Measurements from ENCODE around the gene SMKR1.

SMKR1 gene

GRCh38 chr7:129517931-129518330, 15.6 kb downstream of the SMKR1 start:
- no peaks in the 10 kb centered on the region for H3K4me1 ChIP-seq (ENCODE audit: insufficient read depth, low read length)

GRCh38 chr7:129519464-129519863, 17.1 kb downstream of the SMKR1 start:
- H3K36me3 ChIP-seq (ENCODE audit: insufficient read depth, low read length) = no peaks in the 10 kb centered on the region
- no peak overlapping the region for H3K4me2 ChIP-seq (ENCODE audit: insufficient read depth, low read length)
- H3K4me1 ChIP-seq (ENCODE audit: insufficient read depth, low read length) = no peaks in the 10 kb centered on the region
- H4K20me1 ChIP-seq (ENCODE audit: insufficient read depth, low read length) = no peaks in the 10 kb centered on the region
- H3K79me2 ChIP-seq (ENCODE audit: insufficient read depth, low read length) = no peaks in the 10 kb centered on the region
- no peak overlapping the region for H3K9ac ChIP-seq (ENCODE audit: low read depth, low read length)
- DNase-seq = no peak
- no peak overlapping the region for H3K4me3 ChIP-seq (ENCODE audit: low read depth in 1 of 2, low read length in 2 of 2)
- TF ChIP-seq CTCF (IDR thresholded peaks at IDR 0.05; ENCODE audit: borderline replicate concordance, extremely low read depth, low read length, poor library complexity, severe bottlenecking) (no peak), EZH2 (IDR thresholded peaks at IDR 0.05; ENCODE audit: borderline replicate concordance, low read depth, low read length, severe bottlenecking) (no peak)
- no peaks in the 10 kb centered on the region for H3K27me3 ChIP-seq (ENCODE audit: insufficient read depth, low read length, poor library complexity)
- no peak overlapping the region for H2AFZ ChIP-seq (ENCODE audit: low read depth, low read length)
- ATAC-seq (ENCODE audit: insufficient read depth, low read depth) = no peak
- H3K9me3 ChIP-seq (ENCODE audit: insufficient read depth, low read length, severe bottlenecking) = no peaks in the 10 kb centered on the region
- no peak overlapping the region for H3K27ac ChIP-seq (ENCODE audit: low read length)

More at GRCh38 chr7:129517931-129518330, 15.6 kb downstream of the SMKR1 start:
- Histone ChIP-seq H3K9ac (ENCODE audit: low read depth, low read length) (no peak overlapping the region), H3K79me2 (ENCODE audit: insufficient read depth, low read length) (no peaks in the 10 kb centered on the region), H3K9me3 (ENCODE audit: insufficient read depth, low read length, severe bottlenecking) (no peaks in the 10 kb centered on the region), H3K27me3 (ENCODE audit: insufficient read depth, low read length, poor library complexity) (no peaks in the 10 kb centered on the region), H3K27ac (ENCODE audit: low read length) (no peak overlapping the region), H4K20me1 (ENCODE audit: insufficient read depth, low read length) (no peaks in the 10 kb centered on the region), H2AFZ (ENCODE audit: low read depth, low read length) (no peak overlapping the region), H3K4me3 (ENCODE audit: low read depth in 1 of 2, low read length in 2 of 2) (no peak overlapping the region), H3K4me2 (ENCODE audit: insufficient read depth, low read length) (no peak overlapping the region), H3K36me3 (ENCODE audit: insufficient read depth, low read length) (no peaks in the 10 kb centered on the region)
- no peak for DNase-seq
- ATAC-seq (ENCODE audit: insufficient read depth, low read depth) = no peak
- no peak for TF ChIP-seq CTCF (IDR thresholded peaks at IDR 0.05; ENCODE audit: borderline replicate concordance, extremely low read depth, low read length, poor library complexity, severe bottlenecking)
- no peak for TF ChIP-seq EZH2 (IDR thresholded peaks at IDR 0.05; ENCODE audit: borderline replicate concordance, low read depth, low read length, severe bottlenecking)

- Histone ChIP-seq H3K36me3 (ENCODE audit: insufficient read depth, low read length) (no peaks in the 10 kb centered on the region), H4K20me1 (ENCODE audit: insufficient read depth, low read length) (no peaks in the 10 kb centered on the region), H3K4me2 (ENCODE audit: insufficient read depth, low read length) (no peak overlapping the region), H3K27me3 (ENCODE audit: insufficient read depth, low read length, poor library complexity) (no peaks in the 10 kb centered on the region), H3K27ac (ENCODE audit: low read length) (no peak overlapping the region), H3K9ac (ENCODE audit: low read depth, low read length) (no peak overlapping the region), H3K4me3 (ENCODE audit: low read depth in 1 of 2, low read length in 2 of 2) (no peak overlapping the region), H2AFZ (ENCODE audit: low read depth, low read length) (no peak overlapping the region), H3K9me3 (ENCODE audit: insufficient read depth, low read length, severe bottlenecking) (no peaks in the 10 kb centered on the region), H3K79me2 (ENCODE audit: insufficient read depth, low read length) (no peaks in the 10 kb centered on the region), H3K4me1 (ENCODE audit: insufficient read depth, low read length) (no peaks in the 10 kb centered on the region)
- no peak for TF ChIP-seq EZH2 (IDR thresholded peaks at IDR 0.05; ENCODE audit: borderline replicate concordance, low read depth, low read length, severe bottlenecking)
- ATAC-seq (ENCODE audit: insufficient read depth, low read depth) (no peak), DNase-seq (no peak)
These were observed 20.0 kb downstream of the SMKR1 start for GRCh38 chr7:129522088-129522970.

- Histone ChIP-seq H3K9ac (ENCODE audit: low read depth, low read length) (no peak overlapping the region), H4K20me1 (ENCODE audit: insufficient read depth, low read length) (no peaks in the 10 kb centered on the region), H3K27ac (ENCODE audit: low read length) (no peak overlapping the region), H3K36me3 (ENCODE audit: insufficient read depth, low read length) (no peaks in the 10 kb centered on the region), H3K27me3 (ENCODE audit: insufficient read depth, low read length, poor library complexity) (no peaks in the 10 kb centered on the region), H2AFZ (ENCODE audit: low read depth, low read length) (no peak overlapping the region), H3K4me1 (ENCODE audit: insufficient read depth, low read length) (no peaks in the 10 kb centered on the region), H3K9me3 (ENCODE audit: insufficient read depth, low read length, severe bottlenecking) (no peaks in the 10 kb centered on the region), H3K4me2 (ENCODE audit: insufficient read depth, low read length) (no peak overlapping the region), H3K79me2 (ENCODE audit: insufficient read depth, low read length) (no peaks in the 10 kb centered on the region), H3K4me3 (ENCODE audit: low read depth in 1 of 2, low read length in 2 of 2) (no peak overlapping the region)
- TF ChIP-seq CTCF (IDR thresholded peaks at IDR 0.05; ENCODE audit: borderline replicate concordance, extremely low read depth, low read length, poor library complexity, severe bottlenecking) (no peak), EZH2 (IDR thresholded peaks at IDR 0.05; ENCODE audit: borderline replicate concordance, low read depth, low read length, severe bottlenecking) (no peak)
- no peak for ATAC-seq (ENCODE audit: insufficient read depth, low read depth)
- no peak for DNase-seq
These were observed 20.6 kb downstream of the SMKR1 start for GRCh38 chr7:129522971-129523340.

All from DND-41 (cell line).